Measurements from ENCODE around the gene TSEN2.

DNA sequence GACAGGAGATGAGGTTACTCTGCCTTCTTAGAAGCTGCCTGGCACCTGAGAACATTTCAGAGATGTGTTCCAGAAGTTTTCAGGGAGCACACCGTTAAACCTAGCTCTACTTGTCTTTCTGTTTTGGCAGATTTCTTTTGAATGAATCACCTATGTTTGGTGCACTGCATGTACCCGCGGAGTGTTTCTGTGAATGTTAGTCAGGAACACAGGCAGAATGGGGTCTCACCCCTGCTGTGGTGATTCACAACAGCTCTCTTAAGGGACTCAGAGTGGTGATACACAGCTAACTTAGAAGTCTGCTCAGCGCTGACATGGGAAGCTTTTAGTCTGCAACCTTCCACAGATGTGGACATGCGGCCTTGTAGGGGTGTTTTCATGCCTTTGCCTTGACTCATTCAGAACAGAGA is 24.0 kb downstream of the TSEN2 start:
- TF ChIP-seq EP300 (IDR thresholded peaks at IDR 0.05) (no peak), POLR2A (IDR thresholded peaks at IDR 0.05; ENCODE audit: low read length) (no peak), KDM1A (IDR thresholded peaks at IDR 0.05; ENCODE audit: low read depth) (no peak), RAD21 (conservative IDR thresholded peaks at IDR 0.05 in 1 of 2, IDR thresholded peaks at IDR 0.05 in 1 of 2) (no peak), CEBPB (IDR thresholded peaks at IDR 0.05) (no peak), RFX5 (IDR thresholded peaks at IDR 0.05) (no peak), HDAC2 (IDR thresholded peaks at IDR 0.05) (no peak)
- TF ChIP-seq, protein P1, sequence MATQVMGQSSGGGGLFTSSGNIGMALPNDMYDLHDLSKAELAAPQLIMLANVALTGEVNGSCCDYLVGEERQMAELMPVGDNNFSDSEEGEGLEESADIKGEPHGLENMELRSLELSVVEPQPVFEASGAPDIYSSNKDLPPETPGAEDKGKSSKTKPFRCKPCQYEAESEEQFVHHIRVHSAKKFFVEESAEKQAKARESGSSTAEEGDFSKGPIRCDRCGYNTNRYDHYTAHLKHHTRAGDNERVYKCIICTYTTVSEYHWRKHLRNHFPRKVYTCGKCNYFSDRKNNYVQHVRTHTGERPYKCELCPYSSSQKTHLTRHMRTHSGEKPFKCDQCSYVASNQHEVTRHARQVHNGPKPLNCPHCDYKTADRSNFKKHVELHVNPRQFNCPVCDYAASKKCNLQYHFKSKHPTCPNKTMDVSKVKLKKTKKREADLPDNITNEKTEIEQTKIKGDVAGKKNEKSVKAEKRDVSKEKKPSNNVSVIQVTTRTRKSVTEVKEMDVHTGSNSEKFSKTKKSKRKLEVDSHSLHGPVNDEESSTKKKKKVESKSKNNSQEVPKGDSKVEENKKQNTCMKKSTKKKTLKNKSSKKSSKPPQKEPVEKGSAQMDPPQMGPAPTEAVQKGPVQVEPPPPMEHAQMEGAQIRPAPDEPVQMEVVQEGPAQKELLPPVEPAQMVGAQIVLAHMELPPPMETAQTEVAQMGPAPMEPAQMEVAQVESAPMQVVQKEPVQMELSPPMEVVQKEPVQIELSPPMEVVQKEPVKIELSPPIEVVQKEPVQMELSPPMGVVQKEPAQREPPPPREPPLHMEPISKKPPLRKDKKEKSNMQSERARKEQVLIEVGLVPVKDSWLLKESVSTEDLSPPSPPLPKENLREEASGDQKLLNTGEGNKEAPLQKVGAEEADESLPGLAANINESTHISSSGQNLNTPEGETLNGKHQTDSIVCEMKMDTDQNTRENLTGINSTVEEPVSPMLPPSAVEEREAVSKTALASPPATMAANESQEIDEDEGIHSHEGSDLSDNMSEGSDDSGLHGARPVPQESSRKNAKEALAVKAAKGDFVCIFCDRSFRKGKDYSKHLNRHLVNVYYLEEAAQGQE (IDR thresholded peaks at IDR 0.05) = no peak
- TF ChIP-seq, protein P2, sequence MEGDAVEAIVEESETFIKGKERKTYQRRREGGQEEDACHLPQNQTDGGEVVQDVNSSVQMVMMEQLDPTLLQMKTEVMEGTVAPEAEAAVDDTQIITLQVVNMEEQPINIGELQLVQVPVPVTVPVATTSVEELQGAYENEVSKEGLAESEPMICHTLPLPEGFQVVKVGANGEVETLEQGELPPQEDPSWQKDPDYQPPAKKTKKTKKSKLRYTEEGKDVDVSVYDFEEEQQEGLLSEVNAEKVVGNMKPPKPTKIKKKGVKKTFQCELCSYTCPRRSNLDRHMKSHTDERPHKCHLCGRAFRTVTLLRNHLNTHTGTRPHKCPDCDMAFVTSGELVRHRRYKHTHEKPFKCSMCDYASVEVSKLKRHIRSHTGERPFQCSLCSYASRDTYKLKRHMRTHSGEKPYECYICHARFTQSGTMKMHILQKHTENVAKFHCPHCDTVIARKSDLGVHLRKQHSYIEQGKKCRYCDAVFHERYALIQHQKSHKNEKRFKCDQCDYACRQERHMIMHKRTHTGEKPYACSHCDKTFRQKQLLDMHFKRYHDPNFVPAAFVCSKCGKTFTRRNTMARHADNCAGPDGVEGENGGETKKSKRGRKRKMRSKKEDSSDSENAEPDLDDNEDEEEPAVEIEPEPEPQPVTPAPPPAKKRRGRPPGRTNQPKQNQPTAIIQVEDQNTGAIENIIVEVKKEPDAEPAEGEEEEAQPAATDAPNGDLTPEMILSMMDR (IDR thresholded peaks at IDR 0.05) = no peak
- TF ChIP-seq, protein P3, sequence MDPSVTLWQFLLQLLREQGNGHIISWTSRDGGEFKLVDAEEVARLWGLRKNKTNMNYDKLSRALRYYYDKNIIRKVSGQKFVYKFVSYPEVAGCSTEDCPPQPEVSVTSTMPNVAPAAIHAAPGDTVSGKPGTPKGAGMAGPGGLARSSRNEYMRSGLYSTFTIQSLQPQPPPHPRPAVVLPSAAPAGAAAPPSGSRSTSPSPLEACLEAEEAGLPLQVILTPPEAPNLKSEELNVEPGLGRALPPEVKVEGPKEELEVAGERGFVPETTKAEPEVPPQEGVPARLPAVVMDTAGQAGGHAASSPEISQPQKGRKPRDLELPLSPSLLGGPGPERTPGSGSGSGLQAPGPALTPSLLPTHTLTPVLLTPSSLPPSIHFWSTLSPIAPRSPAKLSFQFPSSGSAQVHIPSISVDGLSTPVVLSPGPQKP (IDR thresholded peaks at IDR 0.05; ENCODE audit: low read depth, low read length) = no peak
- TF ChIP-seq, protein P4, sequence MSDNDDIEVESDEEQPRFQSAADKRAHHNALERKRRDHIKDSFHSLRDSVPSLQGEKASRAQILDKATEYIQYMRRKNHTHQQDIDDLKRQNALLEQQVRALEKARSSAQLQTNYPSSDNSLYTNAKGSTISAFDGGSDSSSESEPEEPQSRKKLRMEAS (IDR thresholded peaks at IDR 0.05) = no peak
- TF ChIP-seq, protein P5, sequence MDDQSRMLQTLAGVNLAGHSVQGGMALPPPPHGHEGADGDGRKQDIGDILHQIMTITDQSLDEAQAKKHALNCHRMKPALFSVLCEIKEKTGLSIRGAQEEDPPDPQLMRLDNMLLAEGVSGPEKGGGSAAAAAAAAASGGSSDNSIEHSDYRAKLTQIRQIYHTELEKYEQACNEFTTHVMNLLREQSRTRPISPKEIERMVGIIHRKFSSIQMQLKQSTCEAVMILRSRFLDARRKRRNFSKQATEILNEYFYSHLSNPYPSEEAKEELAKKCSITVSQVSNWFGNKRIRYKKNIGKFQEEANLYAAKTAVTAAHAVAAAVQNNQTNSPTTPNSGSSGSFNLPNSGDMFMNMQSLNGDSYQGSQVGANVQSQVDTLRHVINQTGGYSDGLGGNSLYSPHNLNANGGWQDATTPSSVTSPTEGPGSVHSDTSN (IDR thresholded peaks at IDR 0.05) = no peak
- TF ChIP-seq, protein P6, sequence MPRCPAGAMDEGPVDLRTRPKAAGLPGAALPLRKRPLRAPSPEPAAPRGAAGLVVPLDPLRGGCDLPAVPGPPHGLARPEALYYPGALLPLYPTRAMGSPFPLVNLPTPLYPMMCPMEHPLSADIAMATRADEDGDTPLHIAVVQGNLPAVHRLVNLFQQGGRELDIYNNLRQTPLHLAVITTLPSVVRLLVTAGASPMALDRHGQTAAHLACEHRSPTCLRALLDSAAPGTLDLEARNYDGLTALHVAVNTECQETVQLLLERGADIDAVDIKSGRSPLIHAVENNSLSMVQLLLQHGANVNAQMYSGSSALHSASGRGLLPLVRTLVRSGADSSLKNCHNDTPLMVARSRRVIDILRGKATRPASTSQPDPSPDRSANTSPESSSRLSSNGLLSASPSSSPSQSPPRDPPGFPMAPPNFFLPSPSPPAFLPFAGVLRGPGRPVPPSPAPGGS (IDR thresholded peaks at IDR 0.05) = no peak
